ENCODE measurements around the gene SAMD8. TPM values are rescaled to one million over a fixed set of nuclear protein-coding genes. Genes with fewer than 3 reads are reported as not detected.

Gene SAMD8
- total and polyA plus RNA-seq, 2 of the 8 experiments (the other 6 are each of a cell fraction or from before 2014, with no cell fraction given): 11.7 to 20.9 TPM

DNA sequence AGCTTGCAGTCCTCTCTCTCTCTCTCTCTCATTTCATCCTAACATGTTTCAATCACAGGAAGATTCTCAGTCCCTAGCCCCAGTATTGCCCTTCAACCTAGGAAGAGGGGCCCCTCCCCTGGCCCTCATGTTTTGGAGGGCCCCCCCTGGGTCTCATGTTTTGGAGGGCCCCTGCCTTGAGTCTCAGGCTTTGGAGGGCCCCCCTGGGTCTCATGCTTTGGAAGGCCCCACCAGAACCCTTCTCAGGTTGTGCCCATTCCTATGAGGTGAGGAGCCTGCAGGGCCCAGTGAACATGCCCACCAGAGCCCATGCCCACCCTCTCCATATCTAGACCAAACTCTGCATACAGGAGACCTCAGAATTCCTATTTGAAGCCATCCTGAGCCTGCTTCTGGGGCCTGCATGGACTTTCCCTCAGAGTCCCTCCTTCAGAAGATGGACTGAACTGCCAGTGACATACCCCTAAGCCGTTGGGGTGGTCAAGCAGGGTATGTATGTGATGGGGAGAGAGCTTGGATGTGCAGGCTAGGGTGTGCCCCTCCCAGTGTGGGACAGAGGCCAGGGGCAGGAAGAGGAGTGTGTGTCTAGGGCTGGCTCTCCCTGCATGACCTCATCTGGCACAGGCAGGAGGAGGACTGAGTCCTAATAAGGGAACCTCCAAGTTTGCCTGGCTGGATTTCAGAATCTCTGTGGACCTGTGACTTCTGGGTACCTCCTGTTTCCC is 91.0 kb downstream of the SAMD8 start:
- Histone ChIP-seq H3K4me1 (replicated peaks in 1 of 4; ENCODE audit: control insufficient read depth in 3 of 4, insufficient read depth in 4 of 4, low read length in 3 of 4) (peaks cover under 1 to 6% (median 3%) of the 10 kb centered on the region in 4 experiments), H2BK120ac (replicated peaks; ENCODE audit: low read depth, low read length) (no peak overlapping the region), H2AK5ac (ENCODE audit: low read depth, low read length) (no peak overlapping the region), H3K9me3 (ENCODE audit: insufficient read depth in 2 of 2, low read depth in 1 of 2, low read length in 1 of 2) (no peaks in the 10 kb centered on the region), H2BK5ac (ENCODE audit: low read depth, low read length) (no peak overlapping the region), H3K4ac (replicated peaks; ENCODE audit: insufficient read length, low read depth, low read length) (no peak overlapping the region), H3K79me2 (ENCODE audit: control insufficient read depth in 1 of 2, insufficient read depth in 2 of 2, low read length in 2 of 2) (no peaks in the 10 kb centered on the region), H2BK12ac (ENCODE audit: low read depth, low read length) (no peak overlapping the region), H4K5ac (ENCODE audit: insufficient read length, low read depth, low read length) (no peak overlapping the region), H3K27ac (ENCODE audit: low read depth, low read length) (no peak overlapping the region), H3K79me1 (ENCODE audit: low read depth, low read length) (no peaks in the 10 kb centered on the region), H3K14ac (ENCODE audit: insufficient read length) (no peak overlapping the region), H3K36me3 (ENCODE audit: control insufficient read depth in 2 of 4, insufficient read depth in 4 of 4, low read length in 3 of 4) (no peaks in the 10 kb centered on the region), H2BK20ac (ENCODE audit: low read length) (no peak overlapping the region), H3K23ac (ENCODE audit: insufficient read length) (no peak overlapping the region), H3K4me3 (ENCODE audit: extremely low read depth in 1 of 4, insufficient read depth in 2 of 4, low read depth in 3 of 4, low read length in 4 of 4) (no peak overlapping the region), H3K23me2 (ENCODE audit: low read depth, low read length) (no peaks in the 10 kb centered on the region), H3K56ac (replicated peaks; ENCODE audit: insufficient read length, low read depth, low read length) (no peak overlapping the region), H4K8ac (ENCODE audit: extremely low read depth, insufficient read depth, low read length) (no peak overlapping the region), H3K27me3 (replicated peaks in 1 of 4; ENCODE audit: control insufficient read depth in 3 of 4, extremely low read depth in 1 of 4, insufficient read depth in 3 of 4, low read length in 3 of 4) (no peaks in the 10 kb centered on the region), H2BK15ac (ENCODE audit: low read length) (no peak overlapping the region), H4K91ac (replicated peaks; ENCODE audit: insufficient read length, low read length) (peak overlapping the region; percentile 19), H3K9ac (replicated peaks in 1 of 4; ENCODE audit: extremely low read depth in 1 of 4, low read depth in 3 of 4, low read length in 3 of 4) (no peak overlapping the region; a peak in 1 of 7 replicates), H4K20me1 (replicated peaks in 1 of 2; ENCODE audit: control insufficient read depth in 1 of 2, insufficient read depth in 2 of 2, low read length in 2 of 2) (no peaks in the 10 kb centered on the region), H3K4me2 (ENCODE audit: insufficient read depth in 1 of 2, low read depth in 2 of 2, low read length in 2 of 2) (no peak overlapping the region), H3K18ac (ENCODE audit: extremely low read depth, low read length) (no peak overlapping the region), H2AFZ (ENCODE audit: low read length) (no peak overlapping the region)
- ChIA-PET POLR2A (ENCODE audit: partially characterized antibody) (interaction anchor here (0.6 to 36.7 kb wide), 3 partner anchors 9 to 1591 kb away, joined by 3 to 801 read pairs (median 34); partner anchors contain the start of genes COMTD1 and VDAC2), CTCF (ENCODE audit: partially characterized antibody) (interaction anchor here (0.6 to 2.9 kb wide), 4 partner anchors 14 to 244 kb away, joined by 3 to 11 read pairs (median 4); no protein-coding TSS in a partner anchor)
- WGBS, 2 experiments (ENCODE audit: extremely low coverage in 1 of 2, insufficient coverage in 1 of 2, insufficient read length in 1 of 2, insufficient replicate concordance in 2 of 2, low coverage in 1 of 2, low lambda C conversion rate in 2 of 2, missing lambda C conversion rate in 1 of 2): 89% methylated on average over 1 of the region's 1 CpG; no CpG with 5 or more reads in 1 of the 2 experiments
- TF ChIP-seq RNF2 (IDR thresholded peaks at IDR 0.05; ENCODE audit: borderline replicate concordance, low read depth, low read length, missing control alignments, poor library complexity, severe bottlenecking): no peak
- TF ChIP-seq FOSL1 (IDR thresholded peaks at IDR 0.05; ENCODE audit: insufficient read depth, low read depth, low read length): no peak
- DNase-seq (ENCODE audit: low read depth in 1 of 2, low spot score in 2 of 2) (no peak), FAIRE-seq (no peak)

All from H1 (cell line).